OCI-LY3 (cell line): Measurements from ENCODE around the gene HBG1.

Experiments used
- EZH2phosphoT487 ChIP-seq: fragments of 200-600 bp; shearing (Covaris generic); IDR thresholded peaks from 2 replicates; pipeline ENCODE4 v1.6.1; 2018; ENCODE audit warnings: antibody characterized with exemption, mixed run types, low read depth
- TF ChIP-seq, protein P1 (sequence below): fragments of 200-600, 300-600 bp; sonication (generic); IDR thresholded peaks from 2 replicates; pipeline ENCODE4 v1.5.1; 2014; ENCODE audit warnings: antibody characterized with exemption, low read length, low read depth

DNA sequence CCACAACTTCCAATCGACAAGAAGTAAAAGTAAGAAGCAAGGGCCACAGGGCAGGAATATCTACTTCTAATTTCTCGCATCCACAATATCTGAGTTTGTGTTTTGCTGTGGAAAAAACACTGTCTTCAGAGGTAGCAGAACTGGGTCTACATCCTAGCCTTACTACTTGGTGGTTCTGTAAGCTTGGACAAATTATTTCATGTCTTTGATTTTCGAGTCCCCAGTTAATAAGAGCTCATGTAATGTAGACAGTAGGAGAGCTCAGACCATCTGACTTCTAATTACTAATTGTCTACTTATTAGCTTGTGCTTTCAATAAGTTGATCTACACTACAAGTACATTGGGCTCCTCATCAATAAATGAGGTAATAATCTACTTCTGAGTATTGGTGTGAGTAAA, 33.4 kb upstream of the HBG1 start:
- TF ChIP-seq, protein P1, sequence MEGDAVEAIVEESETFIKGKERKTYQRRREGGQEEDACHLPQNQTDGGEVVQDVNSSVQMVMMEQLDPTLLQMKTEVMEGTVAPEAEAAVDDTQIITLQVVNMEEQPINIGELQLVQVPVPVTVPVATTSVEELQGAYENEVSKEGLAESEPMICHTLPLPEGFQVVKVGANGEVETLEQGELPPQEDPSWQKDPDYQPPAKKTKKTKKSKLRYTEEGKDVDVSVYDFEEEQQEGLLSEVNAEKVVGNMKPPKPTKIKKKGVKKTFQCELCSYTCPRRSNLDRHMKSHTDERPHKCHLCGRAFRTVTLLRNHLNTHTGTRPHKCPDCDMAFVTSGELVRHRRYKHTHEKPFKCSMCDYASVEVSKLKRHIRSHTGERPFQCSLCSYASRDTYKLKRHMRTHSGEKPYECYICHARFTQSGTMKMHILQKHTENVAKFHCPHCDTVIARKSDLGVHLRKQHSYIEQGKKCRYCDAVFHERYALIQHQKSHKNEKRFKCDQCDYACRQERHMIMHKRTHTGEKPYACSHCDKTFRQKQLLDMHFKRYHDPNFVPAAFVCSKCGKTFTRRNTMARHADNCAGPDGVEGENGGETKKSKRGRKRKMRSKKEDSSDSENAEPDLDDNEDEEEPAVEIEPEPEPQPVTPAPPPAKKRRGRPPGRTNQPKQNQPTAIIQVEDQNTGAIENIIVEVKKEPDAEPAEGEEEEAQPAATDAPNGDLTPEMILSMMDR = no peak
- no peak for TF ChIP-seq EZH2phosphoT487
